ENCODE data around the gene MERTK. TPM values are rescaled to one million over a fixed set of nuclear protein-coding genes. Genes with fewer than 3 reads are reported as not detected.

MERTK gene
- total and polyA plus RNA-seq, 2 donors (not counting 1 experiment from before 2014, with no cell fraction given) = 0.34 to 6.6 TPM

GRCh38 chr2:112010751-112011150 lies 112.3 kb downstream of the MERTK start:
- no peak overlapping the region for H3K4me3 ChIP-seq (replicated peaks in 1 of 4; ENCODE audit: control extremely low read depth in 1 of 4, insufficient read depth in 1 of 4, low read depth in 3 of 4, low read length in 4 of 4)
- no peak overlapping the region for H3K27ac ChIP-seq (ENCODE audit: insufficient read depth, low read length)
- H4K20me1 ChIP-seq (ENCODE audit: control insufficient read depth, extremely low read depth, insufficient read depth, low read length) = no peaks in the 10 kb centered on the region
- H3K4me2 ChIP-seq (ENCODE audit: extremely low read depth, insufficient read depth, low read length) = no peak overlapping the region
- no peaks in the 10 kb centered on the region for H3K36me3 ChIP-seq (ENCODE audit: control insufficient read depth, insufficient read depth, low read length)
- no peak for TF ChIP-seq CTCF (conservative IDR thresholded peaks at IDR 0.05 in 1 of 2, IDR thresholded peaks at IDR 0.05 in 1 of 2; ENCODE audit: low read depth in 1 of 2, low read length in 2 of 2)
- no peak for TF ChIP-seq EZH2 (IDR thresholded peaks at IDR 0.05; ENCODE audit: low read length, missing control alignments)
- peaks cover 2% of the 10 kb centered on the region for H3K27me3 ChIP-seq (ENCODE audit: control insufficient read depth, insufficient read depth, low read length)
- no peaks in the 10 kb centered on the region for H3K79me2 ChIP-seq (ENCODE audit: control insufficient read depth, insufficient read depth, low read length)
- DNase-seq (ENCODE audit: low read depth in 2 of 2) = no peak
- H3K9me3 ChIP-seq (ENCODE audit: control insufficient read depth, insufficient read depth, low read depth, low read length) = no peaks in the 10 kb centered on the region
- no peaks in the 10 kb centered on the region for H3K4me1 ChIP-seq (ENCODE audit: control insufficient read depth, extremely low read depth, insufficient read depth, low read length)
- no peak overlapping the region for H2AFZ ChIP-seq (ENCODE audit: low read length)
- no peak overlapping the region for H3K9ac ChIP-seq (ENCODE audit: insufficient read depth, low read length)

GRCh38 chr2:112012556-112012955 lies 114.1 kb downstream of the MERTK start:
- Histone ChIP-seq H3K36me3 (ENCODE audit: control insufficient read depth, insufficient read depth, low read length) (no peaks in the 10 kb centered on the region), H3K4me2 (ENCODE audit: extremely low read depth, insufficient read depth, low read length) (no peak overlapping the region), H3K27ac (ENCODE audit: insufficient read depth, low read length) (no peak overlapping the region), H3K4me1 (ENCODE audit: control insufficient read depth, extremely low read depth, insufficient read depth, low read length) (no peaks in the 10 kb centered on the region), H3K9me3 (ENCODE audit: control insufficient read depth, insufficient read depth, low read depth, low read length) (no peaks in the 10 kb centered on the region), H3K79me2 (ENCODE audit: control insufficient read depth, insufficient read depth, low read length) (no peaks in the 10 kb centered on the region), H3K27me3 (ENCODE audit: control insufficient read depth, insufficient read depth, low read length) (peaks cover 2% of the 10 kb centered on the region), H3K9ac (ENCODE audit: insufficient read depth, low read length) (no peak overlapping the region), H3K4me3 (replicated peaks in 1 of 4; ENCODE audit: control extremely low read depth in 1 of 4, insufficient read depth in 1 of 4, low read depth in 3 of 4, low read length in 4 of 4) (no peak overlapping the region), H2AFZ (ENCODE audit: low read length) (no peak overlapping the region), H4K20me1 (ENCODE audit: control insufficient read depth, extremely low read depth, insufficient read depth, low read length) (no peaks in the 10 kb centered on the region)
- DNase-seq (ENCODE audit: low read depth in 2 of 2) = no peak
- TF ChIP-seq CTCF (conservative IDR thresholded peaks at IDR 0.05 in 1 of 2, IDR thresholded peaks at IDR 0.05 in 1 of 2; ENCODE audit: low read depth in 1 of 2, low read length in 2 of 2) (no peak), EZH2 (IDR thresholded peaks at IDR 0.05; ENCODE audit: low read length, missing control alignments) (no peak)

- H3K79me2 ChIP-seq (ENCODE audit: control insufficient read depth, insufficient read depth, low read length) = no peaks in the 10 kb centered on the region
- no peak overlapping the region for H3K9ac ChIP-seq (ENCODE audit: insufficient read depth, low read length)
- no peak overlapping the region for H3K4me2 ChIP-seq (ENCODE audit: extremely low read depth, insufficient read depth, low read length)
- no peaks in the 10 kb centered on the region for H3K36me3 ChIP-seq (ENCODE audit: control insufficient read depth, insufficient read depth, low read length)
- H3K27me3 ChIP-seq (ENCODE audit: control insufficient read depth, insufficient read depth, low read length) = peaks cover 6% of the 10 kb centered on the region
- no peaks in the 10 kb centered on the region for H4K20me1 ChIP-seq (ENCODE audit: control insufficient read depth, extremely low read depth, insufficient read depth, low read length)
- TF ChIP-seq CTCF (conservative IDR thresholded peaks at IDR 0.05 in 1 of 2, IDR thresholded peaks at IDR 0.05 in 1 of 2; ENCODE audit: low read depth in 1 of 2, low read length in 2 of 2) (no peak), EZH2 (IDR thresholded peaks at IDR 0.05; ENCODE audit: low read length, missing control alignments) (no peak)
- no peaks in the 10 kb centered on the region for H3K4me1 ChIP-seq (ENCODE audit: control insufficient read depth, extremely low read depth, insufficient read depth, low read length)
- H3K9me3 ChIP-seq (ENCODE audit: control insufficient read depth, insufficient read depth, low read depth, low read length) = no peaks in the 10 kb centered on the region
- DNase-seq (ENCODE audit: low read depth in 2 of 2) = no peak
- H3K27ac ChIP-seq (ENCODE audit: insufficient read depth, low read length) = no peak overlapping the region
- H3K4me3 ChIP-seq (replicated peaks in 1 of 4; ENCODE audit: control extremely low read depth in 1 of 4, insufficient read depth in 1 of 4, low read depth in 3 of 4, low read length in 4 of 4) = no peak overlapping the region
- H2AFZ ChIP-seq (ENCODE audit: low read length) = no peak overlapping the region
Measured at GRCh38 chr2:112018846-112019245, 120.4 kb downstream of the MERTK start.
